Prostate gland (tissue), 2 donors: ENCODE results near the gene BTBD17.

Experiments
- CTCF ChIP-seq, 4 experiments: fragments of 200-600 bp in 2 of 4; fragments of 450-650 bp in 2 of 4; sonication (generic) in 2 of 4; IDR thresholded peaks; 1 replicate in 3 of 4; 2 replicates in 1 of 4; pipeline ENCODE4 v1.5.1; 2016 to 2019; ENCODE audit warnings: antibody characterized with exemption in 4 of 4, mild to moderate bottlenecking in 2 of 4, moderate library complexity in 2 of 4
- POLR2AphosphoS5 ChIP-seq: sonication (generic); formaldehyde crosslinking; IDR thresholded peaks from one replicate; pipeline ENCODE4 v1.6.1; 2017; ENCODE audit warnings: antibody characterized with exemption

- no peak for TF ChIP-seq CTCF (IDR thresholded peaks at IDR 0.05)
- no peak for TF ChIP-seq POLR2AphosphoS5
Observed at GRCh38 chr17:74340470-74341023, 21.1 kb downstream of the BTBD17 start.
